GM19238 (cell line): ENCODE measurements around the gene VAV2.
A peak's percentile ranks its signal among the peaks of the same experiment; 100 is the strongest.

Experiments
- DNase-seq: peaks from one replicate; pipeline ENCODE4 v3.0.0; 2011; ENCODE audit warnings: low spot score; ENCODE audit not compliant: insufficient read length

The VAV2 gene

GRCh38 chr9:133952598-133953550 is 39.2 kb downstream of the VAV2 start:
- no peak for DNase-seq

GRCh38 chr9:133951265-133951664 is 40.9 kb downstream of the VAV2 start:
- DNase-seq, result no peak

GRCh38 chr9:133950629-133951111 is 41.5 kb downstream of the VAV2 start:
- DNase-seq, result no peak

DNA sequence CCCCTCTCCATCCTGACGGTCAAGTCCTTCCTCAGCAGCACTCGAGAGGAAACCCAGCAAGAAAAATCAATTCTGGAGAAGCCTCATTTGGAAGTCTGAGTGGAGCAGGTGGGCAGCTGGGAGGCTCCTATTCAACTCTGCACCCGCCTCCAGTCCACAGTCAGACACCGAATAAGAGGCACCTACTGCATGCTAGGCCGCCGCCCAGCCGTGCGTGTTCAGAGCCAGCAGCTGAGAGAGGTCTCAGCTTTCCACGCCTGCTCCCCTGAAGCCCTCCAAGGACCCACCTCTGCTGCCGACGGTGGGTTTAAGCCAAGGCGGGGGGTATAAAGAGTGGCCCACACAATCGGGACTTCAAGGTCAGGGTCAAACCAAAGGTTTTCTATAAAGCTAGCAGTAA is 41.9 kb downstream of the VAV2 start:
- no peak for DNase-seq

DNA sequence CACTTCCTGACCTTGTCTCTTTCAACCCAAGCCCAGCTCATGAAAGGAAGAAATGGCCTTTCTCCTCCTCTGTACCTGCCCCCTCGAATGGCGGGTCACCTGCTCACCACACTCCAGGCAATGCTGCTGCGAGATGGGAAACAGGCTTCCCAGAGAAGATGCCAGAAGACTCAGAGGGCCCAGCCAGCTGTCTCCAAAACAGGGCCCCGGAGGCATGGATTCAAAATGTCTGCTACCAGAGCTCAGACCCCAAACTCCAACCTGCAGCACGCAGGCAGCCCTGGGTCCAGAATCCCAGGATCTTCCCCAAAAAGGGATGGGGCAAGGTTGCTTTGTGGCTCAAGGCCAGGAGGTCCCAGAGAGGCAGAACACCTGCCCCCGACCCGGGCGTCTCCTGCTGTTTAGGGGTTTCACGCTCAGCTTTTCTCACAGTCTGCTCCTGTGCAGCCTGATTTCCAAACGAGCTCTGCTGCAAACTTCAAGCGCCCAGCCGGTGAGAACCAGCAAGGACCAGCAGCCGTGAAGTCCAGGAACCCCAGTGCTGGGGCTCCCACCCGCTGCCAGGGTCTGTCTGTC is 42.5 kb downstream of the VAV2 start:
- no peak for DNase-seq

DNA sequence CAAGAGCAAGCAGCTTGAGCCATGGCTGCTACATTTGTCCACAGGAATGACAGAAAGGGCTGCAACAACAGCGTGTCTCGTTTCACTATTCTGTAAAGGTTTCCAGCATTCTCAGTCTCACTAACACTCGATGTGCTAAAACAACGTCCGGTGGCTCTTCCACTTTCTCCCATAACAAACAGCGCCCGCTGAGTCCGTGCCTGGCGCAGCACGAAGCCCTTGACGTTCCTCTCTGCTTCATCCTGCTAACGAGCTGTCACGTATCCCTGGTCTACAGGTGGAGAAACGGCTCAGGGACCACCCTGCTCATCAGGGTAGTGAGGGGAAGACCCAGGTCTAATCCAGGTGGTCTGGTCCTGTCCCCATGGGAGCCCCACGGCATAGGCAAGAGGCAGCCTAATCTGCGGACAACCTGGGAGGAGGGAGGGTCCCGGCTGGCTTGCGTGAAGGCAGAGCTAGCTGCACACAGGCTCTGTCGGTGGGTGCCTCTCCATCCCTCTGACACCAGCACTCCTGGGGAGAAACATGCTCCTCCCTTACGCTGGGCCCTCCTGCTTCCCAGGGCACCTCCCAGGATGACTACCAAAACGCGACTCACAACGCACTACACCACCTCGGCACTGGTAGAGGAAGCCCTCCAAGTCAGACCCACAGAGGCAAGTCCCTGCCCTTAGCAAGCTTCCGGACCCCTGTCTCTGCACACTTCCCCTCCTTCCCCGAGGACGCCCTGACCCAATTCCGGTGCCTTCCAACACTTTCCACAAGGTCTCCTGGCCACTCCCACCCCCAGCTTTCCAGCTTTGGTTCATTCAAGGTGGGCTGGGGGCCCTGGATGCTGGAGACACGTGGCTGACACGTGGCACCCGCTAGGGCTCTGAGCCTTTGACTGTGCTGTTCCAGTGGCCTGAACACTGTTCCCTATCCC is 43.3 kb downstream of the VAV2 start:
- no peak for DNase-seq

DNA sequence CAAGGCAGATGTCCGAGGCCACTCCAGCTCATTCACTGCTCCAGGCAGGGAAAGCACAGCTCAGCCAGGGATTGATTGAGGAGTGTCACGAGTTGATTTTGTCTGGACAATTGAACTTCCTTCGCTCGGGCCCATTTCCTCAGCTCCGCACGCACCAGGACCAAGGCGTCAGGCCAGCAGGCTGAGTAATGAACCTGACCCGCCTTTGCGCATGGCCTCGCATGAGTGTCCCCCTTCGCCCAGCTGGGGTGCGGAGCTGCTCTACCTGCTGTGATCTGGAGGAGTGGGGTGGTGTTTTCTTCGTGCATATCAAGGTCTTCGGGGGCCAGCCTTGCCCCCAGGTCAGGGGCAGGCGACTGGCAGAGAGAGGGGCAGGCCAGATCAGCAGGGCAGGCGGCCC is 44.0 kb downstream of the VAV2 start:
- no peak for DNase-seq

- no peak for DNase-seq
Measured at GRCh38 chr9:133946840-133947486, 45.2 kb downstream of the VAV2 start.

DNA sequence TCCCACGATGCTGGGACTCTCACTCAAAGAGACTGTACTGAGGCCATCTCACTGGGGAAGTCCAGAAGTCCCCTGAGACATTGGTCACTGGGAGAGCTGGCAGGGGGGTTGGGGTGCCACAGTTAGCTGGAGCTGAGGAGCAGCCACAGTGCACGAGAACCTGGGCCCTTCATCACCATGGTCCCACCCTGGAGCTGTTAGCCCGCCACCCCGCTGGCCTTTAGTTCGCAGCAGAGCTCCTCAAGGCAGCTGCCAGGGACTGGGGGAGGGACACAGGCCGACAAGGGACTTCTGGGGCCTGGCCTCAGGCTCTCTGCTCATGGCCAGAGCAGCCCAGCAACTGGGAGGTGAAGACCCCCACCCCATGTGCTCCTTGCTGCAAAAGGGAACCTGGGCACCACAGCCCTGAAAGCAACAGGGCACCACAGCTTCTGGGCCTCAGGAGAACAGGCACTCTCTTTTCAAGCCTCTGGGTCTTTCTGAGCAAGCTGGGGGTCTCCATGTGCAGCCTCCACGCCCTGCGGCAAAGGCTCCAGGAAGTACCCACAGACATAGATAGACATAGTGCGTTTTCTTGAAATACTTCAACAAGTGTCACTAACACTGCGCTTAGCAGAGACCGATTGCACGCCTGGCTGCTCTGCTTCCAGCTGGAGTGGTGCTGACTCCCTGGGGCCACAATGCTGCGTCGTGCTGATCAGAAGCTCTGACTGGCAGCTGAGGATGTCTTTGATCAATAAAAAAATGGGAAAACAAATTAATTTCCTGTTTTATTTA is 46.0 kb downstream of the VAV2 start:
- DNase-seq, result peak; percentile 46

DNA sequence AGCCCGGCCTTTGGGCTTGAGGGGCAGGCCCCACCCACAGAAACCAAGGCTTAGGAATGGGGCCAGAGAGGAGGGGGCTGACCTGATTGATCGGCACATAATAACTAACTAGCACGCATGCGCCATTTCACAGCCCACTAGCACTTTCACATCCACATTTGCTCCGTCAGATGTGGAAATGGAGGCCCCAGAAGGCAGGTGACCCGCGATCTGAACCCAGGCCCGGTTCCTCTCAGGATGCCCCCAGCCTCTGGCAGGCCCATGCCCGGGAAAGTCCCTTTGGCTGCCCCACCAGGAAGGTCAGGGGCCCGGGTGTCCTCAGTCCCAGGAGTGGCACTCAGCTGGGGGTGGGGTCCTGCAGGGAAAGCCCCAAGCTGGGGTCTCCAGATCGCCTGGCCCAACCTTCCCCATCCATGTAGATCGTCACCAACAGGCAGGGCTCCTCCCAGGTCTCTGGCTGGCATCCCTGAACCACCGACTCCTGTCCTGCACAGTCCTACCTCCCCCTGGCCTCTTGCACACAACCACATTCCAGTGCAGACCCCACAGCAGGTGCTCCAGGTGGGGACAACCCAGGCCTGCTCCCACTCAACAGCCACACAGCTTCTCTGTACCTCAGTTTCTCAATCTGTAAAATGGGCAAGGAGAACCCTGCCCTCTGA is 46.7 kb downstream of the VAV2 start:
- DNase-seq, result peak; percentile 85

DNA sequence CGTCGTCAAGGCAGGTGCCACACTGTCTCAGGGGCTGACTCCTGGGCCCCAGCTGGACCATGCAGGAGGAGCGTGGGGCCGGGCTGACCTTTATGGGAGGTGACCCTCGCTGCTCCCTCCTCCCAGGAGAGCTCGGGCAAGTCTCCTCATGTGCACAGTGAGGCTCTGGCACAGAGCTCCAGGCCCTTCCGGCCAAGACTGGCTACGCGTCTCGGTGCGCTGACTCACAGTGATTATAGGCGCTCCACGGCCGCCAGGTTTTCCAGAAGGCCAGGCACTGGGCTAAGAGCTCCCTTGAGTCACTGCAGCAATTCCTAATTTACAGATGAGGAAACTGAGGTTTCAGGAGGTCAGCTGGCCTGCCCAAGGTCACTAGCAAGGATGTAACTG is 47.4 kb downstream of the VAV2 start:
- DNase-seq, result no peak

DNA sequence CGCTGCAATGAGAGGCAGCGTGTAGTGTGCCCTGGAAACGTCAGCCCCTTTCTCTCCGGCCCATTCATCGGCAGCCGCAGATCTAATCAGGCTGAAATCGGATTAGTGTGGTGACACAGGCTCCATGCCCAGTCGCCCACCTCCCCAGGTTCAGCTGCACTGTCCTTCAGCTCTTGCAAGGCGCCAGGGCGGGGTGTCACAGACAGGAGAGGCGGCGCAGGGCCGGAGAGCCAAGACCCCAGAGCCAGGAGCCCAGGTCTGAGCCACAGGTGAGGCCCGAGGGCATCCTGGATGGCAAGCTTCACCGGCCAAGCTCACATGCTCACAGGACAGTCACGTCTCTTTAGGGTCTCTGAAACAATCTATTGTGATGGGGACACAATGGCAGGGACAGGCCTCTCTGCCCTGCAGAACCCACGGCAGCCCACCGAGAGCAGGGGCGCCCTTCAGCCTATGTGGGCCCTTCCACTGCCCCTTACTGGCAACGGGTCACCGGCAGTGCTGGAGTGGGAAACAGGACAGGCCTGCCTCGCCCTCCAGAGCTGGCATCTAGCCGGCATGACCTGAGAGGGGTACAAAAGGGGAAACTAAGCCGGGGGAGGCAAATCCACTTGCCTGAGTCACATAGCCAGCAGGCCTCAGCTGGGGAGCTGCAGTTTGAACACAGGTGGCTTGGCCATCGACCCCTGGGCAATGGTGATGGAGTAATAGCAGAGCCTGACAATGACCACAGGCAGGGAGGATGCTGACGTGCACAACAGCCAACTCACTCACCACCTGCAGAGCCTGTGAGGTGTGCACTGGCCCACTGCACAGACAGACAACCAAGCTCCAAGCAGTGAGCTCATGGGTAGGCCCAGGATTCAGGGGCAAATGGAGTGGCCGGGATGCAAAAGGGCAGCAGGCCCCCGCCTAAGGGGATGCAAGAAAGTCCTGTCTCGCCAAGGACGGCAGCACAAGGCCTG is 48.1 kb downstream of the VAV2 start:
- DNase-seq, result no peak

GRCh38 chr9:133943036-133943780 is 48.9 kb downstream of the VAV2 start:
- no peak for DNase-seq

DNA sequence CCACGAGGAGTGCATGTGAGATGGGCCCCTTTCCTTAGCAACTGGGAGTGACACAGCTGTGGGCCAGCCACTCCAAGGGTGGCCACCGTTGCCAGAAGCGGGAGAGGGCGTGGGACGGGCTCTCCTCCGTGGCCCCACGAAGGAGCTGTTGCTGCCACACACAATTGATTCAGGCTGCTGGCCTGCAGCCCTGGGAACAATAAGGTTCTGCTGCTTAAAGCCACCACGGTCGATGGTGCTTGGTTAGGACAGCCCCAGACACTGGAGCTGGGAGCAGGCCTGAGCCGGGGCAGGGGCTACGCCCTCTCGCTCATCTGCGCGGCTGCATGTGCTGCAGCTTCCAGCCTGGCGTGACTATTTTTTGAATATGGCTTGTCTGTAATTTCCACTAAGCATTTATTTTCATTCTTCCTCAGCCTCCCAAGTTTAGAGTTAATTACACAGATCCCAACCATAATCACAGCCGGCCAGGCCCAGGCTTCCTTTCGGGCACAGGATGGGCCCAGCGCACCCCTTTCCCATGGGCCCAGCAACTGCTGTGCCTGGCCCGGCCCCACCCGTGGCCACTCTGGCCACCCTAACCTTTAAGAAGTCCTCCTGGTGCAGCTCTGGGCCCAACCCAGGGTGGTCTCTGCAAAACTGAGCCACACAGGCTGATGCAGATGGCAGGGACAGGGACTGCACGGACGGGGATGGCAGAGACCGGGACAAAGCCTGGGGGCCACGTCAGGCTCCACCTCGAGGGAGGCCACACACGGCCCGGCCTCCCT is 49.7 kb downstream of the VAV2 start:
- DNase-seq, result no peak

DNA sequence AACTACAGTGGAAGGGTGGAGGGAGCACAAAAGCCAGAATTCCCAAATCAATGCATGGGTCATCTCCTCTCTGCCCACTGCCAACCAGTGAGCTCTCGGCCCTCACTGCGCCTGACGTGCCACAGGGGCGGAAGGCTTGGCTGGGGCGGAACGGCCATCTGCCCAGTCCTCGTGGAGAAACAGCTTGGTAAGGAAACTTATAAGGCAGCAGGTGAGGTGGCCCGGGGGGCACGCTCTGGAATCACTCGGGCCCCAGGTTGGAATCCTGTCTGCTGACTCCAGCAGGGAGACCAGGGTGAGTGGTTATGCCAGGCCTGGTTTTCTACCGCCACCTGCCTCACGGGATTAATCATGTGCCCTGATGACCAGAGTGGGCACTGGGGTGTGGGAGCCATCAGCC is 52.3 kb downstream of the VAV2 start:
- no peak for DNase-seq

DNA sequence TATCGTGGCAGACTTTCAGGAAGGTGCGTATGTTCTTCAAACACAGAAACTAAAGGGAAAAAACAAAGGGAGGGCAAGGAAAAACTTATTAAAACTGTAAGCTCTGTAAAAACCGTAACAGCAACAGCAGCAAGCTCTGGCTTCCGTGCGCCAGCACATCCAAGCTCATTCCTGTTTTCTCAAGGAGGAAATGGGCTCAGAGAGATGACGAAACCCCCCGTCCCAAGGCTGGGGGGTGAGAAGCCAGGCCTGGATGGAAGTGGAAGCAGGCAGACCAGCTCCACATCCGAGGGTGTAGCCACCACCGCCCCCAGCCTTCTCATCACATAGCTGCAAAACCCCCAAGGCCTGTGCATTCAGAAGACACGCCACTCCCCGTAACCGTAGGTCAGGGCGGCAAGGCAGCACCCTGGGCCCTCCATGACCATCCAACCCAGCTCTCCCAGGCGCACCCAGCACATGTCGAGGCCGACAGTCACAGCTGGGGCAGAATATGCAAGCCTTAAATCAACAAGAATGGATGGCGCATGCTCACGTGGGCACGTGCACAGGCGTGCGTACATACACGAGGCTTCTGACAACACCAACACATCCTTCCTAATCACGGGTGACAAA is 52.8 kb downstream of the VAV2 start:
- DNase-seq, result no peak

DNA sequence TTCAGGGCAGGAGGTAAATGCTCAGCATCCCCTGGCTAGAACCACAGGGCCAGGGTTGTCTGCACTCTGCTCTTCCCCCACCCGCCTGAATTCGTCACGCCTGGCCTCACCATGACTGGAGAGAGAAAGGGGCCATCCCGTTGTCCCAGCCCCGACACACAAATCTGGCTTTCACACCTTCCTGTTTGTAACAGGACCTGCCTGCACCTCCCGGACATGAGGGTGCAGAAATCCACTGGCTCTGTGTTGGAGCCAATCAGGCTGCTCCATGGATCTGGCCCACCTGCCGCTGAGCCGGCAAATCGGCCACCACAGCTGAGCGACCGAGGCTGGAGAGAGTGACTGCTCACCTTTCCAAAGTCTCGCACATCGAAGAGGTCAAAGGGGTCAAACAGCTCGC is 53.4 kb downstream of the VAV2 start:
- no peak for DNase-seq
